Measurements from ENCODE around the gene PANX2. TPM values are rescaled to one million over a fixed set of nuclear protein-coding genes. Genes with fewer than 3 reads are reported as not detected.

PANX2 gene
- total RNA-seq, 1 experiment from 2014 or later = 3.3 TPM

DNA sequence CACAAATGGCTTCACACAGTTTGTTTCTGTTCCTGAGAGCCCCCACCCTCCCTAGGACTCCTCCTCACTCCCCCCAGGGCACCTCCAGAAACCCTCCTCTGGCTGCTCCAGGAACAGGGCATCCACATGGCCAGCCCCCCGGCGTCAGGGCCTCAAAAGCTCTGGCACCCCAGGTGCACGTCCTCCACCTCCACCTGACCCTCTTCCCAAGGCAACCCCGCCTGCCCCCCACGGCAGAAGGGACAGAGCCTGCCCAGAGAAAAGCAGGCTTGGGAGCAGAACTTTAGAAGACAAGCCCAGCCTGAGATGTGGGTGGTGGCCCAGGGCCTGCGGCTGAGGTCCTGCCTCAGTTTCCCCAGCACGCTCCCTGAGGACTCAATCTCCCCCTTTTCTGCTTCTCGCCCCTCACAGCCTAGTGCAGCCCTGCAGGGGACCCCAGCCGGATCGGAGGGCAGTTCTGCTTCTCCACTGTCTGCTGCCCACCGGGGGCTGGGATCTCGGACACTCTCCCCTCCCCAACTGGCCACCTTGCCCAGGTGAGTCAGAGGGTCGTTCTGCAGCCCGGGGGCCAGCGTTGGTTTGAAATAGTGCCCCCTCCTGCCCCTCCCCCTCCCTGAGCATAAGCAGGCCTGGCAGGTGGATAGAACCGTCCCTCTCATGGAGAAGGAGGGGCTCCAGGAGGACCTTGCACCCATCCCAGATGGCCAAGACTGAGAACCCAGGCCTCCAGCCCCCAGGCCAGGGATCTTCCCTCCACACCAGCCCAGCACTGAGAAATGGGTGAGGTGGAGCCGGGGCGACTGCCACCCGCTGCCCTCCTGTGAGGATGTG, 12.8 kb downstream of the PANX2 start:
- DNase-seq (ENCODE audit: low read depth) = no peak

DNA sequence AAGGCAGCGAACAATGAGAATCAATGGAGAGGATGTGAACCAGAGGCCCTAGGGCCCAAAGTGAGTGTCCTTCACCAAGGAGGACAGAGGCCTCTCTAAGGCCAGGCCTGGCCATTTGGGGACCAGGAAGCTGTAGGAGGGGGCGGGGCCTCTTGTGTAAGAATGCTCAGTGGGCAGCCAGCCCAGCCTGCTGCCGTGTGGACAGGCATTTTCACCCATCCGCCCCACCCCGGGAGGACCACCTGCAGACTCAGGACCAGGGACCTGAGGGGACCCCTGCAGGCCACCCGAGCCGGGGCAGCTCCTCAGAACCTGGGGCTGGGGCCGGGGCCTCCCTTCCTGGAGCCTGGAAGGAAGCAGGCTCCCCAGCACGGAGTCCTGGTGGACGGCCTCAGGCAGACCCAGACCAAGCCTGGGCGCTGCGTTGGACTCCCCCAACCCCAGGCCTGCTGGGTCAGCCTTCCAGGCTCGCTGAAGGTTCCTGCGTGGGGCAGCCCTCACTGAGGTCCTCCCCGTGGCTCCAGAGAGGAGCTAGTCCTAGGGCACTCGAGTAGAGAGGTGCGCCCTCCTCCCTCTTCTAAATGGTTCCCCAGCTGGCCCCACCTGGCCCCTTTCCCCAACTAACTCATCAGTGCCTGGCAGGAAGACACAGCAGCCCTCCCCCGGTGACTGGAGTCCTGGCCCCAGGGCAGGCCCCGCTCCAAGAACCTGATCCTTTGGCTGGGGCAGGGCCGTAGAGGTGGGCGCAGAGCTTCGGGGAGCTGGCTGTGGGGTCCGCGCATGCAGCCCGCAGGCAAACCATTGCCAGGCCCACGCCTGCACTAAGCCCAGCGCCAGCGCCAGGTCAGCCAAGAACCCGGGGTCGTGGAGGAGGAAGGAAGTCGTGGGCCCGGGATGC, 13.7 kb downstream of the PANX2 start:
- DNase-seq (ENCODE audit: low read depth) = peak; percentile 57

DNA sequence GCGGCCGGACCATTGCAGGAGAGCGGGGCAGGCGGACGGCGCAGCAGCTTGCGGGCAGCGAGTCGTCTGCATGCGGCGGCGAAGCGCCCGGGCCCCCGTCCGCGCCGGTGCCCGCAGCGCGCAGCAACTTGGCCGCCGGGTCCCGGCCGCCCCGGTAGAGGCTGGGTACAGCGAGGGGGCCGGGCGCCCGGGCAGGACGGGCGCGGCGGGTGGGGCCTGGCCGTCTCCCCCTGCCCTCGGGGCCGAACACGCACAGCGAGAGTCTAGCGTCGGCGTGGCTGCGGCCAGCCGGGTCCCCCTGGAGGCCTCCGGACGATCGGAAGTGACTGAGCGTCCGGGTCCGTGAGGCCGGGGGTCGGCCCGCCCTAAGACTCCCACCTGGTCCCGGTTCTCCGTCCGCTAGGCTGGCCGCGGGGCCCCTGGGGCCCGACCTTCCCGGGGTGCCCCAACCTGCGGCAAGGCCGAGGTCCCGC, 14.4 kb downstream of the PANX2 start:
- no peak for DNase-seq (ENCODE audit: low read depth)

DNA sequence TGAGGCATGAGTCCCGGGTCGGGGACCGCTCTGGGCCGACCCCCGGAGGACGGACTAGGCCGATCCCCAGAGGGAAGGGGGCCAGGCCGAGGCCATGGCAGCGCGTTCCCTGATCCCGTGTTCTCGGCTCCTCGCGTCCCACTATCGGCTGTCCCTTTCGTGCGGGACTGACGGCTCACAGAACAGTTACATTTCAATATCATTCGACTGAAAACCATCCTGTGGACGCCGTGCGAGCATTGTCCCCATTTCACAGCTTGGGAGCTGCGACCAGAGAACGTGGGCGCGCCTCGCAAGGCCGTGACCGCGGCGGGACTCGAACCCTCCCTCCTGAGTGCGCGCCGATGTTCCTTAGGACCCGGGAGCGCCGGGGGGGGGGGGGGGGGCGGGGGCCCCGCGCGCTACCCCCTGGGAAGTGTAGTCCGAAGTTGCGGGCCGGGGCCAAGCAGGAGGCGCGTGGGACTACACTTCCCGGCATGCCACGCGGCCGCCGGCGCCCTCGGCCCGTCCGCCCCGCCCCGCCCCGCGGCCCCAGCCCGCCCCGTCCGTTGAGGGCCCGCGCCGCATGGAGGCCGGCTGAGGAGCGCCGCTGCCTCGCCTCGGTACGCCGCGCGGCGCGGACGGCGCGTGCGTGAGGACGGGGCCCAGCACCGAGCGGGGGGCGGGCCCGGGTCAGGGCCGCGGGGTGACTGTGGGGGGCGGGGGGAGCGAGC, 15.0 kb downstream of the PANX2 start, which contains the start of gene TRABD:
Gene TRABD (plus strand): TSS at position 539 of the 713 bp plus-strand sequence. CDS start 7,148 bp downstream, outside the sequence.
- peak; percentile 75 for DNase-seq (ENCODE audit: low read depth)

DNA sequence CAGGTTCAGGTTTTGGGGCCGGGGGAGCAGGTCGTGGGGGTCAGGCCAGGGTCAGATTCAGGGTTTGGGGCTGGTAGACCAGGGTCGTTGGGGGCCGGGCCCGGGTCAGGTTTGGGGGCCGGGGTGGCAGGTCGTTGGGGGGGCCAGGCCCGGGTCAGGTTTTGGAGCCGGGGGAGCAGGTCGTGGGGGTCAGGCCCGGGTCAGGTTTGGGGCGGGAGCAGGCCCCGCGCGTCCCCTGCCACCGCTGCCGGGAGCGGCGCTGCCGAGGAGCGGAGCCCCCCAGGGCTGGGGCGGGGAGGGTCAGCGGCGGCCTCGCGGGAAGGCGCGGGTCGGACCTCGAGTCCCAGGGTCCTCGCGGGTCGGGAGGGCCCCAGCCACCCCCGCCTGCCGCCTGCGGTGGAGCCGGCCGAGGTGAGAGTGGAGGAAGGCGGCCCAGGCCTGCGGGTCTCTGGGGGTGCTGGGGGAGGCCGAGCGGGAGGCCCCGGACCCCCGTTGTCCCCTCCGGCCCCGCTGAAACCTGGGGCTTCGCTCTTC, 15.7 kb downstream of the PANX2 start:
- DNase-seq (ENCODE audit: low read depth) = no peak

DNA sequence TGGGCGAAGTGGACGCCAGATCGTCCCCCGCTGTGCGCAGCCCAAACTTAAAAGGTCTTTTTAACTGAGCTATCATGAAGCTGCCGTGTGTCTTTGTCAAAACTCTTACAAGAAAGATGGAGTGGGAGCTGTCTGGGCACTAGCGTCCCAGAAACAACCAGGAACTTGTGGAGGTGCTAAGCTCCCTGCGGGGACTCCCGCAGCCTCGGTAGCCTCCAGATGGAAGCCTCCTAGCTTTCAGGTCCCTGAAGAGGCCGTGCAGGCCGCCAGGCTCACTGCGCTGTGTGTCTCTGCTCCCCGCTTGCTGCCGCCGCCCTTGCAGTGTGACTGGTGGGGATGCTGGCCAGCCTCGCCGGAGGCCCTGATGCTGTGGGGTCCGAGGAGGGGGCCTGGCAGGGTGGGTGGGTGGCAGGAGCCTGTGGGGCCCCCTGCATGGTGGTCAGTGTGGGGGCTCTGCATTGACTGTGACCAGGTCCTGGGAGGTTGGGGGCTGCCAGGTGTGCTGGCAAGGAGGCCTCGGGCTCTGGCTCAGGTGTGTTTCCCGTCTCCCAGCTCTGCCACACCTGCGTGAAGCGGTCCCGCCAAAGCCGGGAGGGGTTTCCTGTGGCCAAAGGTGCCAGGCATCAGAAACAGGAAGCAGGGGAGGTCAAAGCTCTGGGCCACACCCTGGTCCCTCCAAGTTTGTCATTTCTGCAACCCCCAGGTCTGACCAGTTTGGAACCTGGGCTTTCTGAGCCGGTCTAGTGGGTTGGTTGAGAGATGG, 16.4 kb downstream of the PANX2 start:
- no peak for DNase-seq (ENCODE audit: low read depth)

DNA sequence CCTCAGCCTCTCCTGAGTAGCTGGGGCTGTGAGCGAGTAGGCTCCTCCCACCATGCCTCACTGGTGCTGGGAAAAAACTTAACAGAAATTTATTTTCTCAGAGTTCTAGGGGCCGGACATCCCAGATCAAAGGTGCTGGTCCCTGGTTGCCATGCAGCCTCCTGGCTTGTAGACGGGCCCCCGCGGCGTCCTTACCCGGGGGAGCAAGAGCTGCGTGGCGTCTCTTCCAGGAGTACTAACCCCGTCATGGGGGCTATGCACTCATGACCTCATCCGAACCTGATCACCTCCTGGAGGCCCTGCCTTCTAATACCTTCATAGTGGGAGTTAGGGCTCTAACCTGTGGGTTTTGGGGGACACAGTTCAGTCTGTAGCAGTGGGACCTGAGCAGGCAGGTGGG, 17.8 kb downstream of the PANX2 start:
- no peak for DNase-seq (ENCODE audit: low read depth)

DNA sequence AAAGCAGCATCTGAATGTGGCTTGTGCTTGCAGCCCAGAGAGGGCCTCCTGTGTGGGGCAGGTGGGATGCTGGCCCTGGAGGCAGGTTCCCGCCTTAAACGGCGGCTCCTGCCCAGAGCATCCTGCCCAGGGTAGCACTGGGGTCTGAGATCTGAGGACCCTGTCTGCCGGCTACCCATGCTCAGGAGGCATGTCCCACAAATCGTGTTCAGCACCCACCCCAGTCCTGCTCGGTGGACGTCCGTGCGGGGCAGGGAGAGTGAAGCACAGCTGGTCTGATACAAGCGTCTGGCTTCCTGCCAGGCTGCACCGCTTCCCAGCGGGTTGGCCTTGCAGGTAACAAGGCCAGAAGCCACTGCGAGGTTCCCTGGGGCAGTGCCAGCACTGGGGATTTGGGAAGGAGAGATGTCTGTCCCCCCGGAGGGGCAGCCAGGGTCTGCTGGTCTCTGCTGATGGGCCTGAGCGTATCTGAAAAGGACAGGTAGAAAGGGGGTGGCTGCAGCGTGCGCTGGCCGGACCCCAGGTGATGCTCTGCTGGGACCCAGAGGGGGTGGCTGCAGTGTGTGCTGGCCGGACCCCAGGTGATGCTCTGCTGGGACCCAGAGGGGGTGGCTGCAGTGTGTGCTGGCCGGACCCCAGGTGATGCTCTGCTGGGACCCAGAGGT, 18.8 kb downstream of the PANX2 start:
- DNase-seq (ENCODE audit: low read depth) = no peak

DNA sequence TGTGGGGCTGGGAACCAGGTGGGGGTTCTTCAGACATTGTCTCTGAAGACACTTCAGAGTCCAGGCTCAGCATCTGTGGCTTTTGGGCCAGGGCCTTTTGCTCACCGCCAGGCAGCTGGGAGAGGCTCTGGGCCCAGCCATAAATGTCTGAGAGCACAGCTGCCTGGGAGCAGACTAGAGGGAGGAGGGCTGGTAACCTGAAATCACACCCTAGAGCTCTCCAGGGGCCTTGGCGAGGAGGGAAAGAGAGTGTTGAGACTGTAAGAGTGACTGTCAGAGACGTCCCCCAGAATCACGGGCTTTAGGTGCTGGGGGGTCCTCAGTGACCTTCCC, 19.3 kb downstream of the PANX2 start:
- no peak for DNase-seq (ENCODE audit: low read depth)

DNA sequence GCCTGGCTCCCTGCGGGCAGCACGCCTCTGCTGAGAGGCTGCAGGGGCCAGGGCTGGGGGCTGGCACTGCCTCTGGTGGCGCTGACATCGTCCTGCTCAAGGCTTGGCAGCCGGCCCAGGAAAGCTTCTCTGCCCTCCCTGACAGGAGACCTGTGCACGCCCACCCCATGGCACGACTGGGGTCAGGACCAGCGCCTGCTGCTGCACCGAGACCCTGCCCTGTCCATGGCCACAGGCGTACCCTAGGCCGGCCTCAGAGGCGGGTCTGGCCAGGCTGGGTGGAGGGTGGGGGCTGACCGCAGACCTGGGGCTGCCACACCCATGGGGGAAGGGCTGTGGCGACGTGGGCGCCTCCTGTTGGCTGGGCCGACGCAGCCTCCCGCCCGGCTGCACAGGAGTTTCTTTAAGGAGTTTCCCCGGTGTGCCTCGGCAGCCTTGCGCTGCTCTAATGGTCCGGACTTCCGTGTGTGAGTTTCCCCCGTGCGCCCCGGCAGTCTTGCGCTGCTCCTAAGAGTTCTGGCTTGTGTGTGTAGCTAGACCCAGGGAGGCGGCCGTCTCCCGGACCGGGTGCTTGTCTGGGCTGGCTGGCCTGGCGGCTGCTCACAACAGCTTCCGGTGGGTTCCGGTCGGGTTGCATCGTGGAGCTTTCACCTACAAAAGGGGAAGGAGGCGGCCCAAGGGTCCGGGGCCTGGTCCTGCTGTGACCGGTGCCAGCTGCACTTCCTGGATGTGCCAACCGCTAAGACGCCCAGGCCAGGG, 19.8 kb downstream of the PANX2 start:
- no peak for DNase-seq (ENCODE audit: low read depth)

DNA sequence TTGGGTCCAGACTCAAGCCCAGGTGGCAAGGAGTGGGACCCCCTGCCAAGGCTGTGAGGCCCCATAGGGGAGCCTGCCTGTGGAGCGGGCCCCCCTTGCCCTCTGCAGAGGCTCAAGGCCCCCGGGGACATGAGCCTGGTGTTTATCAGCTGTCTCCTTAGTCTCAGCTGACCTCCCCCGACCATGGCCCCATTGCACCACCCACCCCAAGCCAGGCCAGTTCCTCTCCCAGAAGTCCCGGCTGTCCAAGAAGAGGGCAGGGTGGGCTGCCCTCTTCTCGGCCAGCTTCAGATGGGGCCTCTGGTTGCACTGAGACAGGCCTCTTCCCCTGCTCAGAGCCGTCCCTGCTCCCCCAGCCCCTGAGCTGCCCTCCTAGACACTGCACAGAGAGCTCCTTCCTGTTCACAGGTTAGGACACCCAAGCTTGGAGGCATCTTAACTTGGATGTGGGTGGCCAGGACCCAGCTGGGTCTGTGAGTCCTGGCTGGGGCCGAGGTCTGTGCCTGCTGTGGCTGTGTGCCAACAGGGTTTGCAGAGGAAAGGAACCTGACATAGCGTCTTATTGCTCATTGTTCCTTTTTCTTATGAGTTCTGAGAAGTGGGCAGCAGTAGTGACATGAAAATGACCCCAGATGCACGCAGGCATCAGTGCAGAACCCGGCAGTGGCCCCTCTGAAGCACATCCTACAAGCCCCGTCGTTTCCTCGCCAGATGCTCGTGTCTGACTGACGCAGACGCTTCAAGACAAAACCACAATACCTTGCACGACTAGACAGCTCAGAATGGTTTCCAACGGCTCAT, 20.6 kb downstream of the PANX2 start:
- DNase-seq (ENCODE audit: low read depth) = no peak

DNA sequence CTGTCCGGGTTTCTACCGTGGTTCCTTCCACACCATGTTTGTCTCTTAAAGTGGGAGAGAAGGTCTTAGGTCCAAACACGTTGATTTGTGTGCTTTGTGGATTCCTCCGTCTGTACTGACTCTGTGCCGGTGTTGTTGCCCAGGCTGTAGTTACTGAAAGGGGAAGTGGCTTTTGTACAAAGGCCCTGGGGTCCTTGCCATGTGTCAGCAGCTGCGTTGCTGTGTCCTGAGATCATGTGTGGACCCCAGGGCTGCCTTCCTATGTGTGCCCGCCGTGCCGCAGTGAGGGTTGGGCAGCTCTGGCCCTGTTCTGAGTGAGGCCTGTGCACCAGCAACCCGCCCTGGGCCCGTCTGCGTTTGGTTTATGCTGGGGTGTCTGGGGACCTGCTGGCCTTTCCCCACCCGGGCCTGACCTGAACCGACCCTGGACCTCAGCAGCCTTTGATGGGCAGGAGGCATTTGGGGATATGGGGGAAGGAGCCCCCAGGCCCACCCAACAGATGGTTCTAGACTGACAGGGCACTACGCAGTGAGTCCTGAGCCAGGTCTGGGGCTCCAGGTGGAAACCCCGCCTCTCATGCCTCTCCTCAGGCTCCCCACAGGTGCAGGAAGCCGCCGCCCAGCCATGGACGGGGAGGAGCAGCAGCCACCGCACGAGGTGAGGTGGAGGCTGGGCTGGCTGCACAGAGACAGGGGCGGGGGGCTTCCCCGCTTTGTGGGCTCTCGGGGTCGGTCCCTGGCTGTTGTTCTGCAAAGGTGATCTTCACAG, 22.1 kb downstream of the PANX2 start:
- no peak for DNase-seq (ENCODE audit: low read depth)

DNA sequence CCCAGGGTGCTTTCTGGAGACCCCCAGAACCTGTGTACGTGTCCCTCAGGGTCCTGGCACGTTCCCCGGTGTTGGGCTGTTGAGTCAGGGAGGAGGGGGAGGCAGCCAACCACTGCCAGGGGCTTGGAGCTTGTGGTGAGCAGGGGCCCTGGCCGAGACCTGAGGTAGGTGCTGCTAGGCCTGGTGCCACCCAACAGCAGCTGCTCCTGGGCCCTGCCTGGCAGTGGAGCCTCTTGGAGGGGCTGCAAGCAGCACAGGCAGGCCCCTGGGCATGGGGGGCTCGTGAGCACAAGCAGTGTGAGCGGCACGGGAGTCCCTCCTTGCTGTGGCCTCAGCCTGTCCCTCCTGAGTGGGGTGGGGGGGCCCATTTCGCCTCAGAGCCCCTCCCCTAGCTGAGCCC, 23.1 kb downstream of the PANX2 start:
- DNase-seq (ENCODE audit: low read depth) = no peak

DNA sequence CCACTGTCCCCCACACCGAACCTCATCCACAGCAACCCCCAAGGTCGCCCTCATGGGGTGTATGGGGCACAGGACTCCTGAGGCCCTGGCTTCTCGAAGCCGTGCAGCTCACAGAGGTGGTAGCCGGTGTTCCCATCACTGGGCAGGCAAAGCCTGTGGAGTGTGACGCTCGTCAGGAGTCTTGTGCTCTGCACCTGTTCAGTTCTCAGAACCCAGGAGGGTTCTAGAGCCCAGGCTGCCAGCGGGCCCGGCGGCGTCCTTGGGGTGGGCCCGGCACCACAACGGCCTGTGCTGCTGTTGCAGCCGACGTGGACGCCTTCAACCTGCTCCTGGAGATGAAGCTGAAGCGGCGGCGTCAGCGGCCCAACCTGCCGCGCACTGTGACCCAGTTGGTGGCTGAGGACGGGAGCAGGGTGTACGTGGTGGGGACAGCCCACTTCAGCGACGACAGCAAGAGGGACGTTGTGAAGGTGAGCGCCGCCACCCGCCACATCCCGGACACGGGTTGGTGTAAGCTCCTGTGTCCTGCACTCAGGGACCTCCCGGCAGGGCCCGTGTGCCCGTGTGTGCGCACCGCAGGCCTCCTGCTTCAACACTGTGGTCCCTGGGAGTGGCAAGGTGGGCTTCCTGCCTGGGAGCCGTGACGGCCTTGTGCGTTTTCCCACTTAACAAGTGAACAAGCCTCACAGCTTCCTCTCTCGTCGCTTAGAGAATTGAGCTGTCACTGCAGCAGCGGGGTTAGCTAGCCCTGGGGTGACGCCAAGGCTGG, 23.7 kb downstream of the PANX2 start:
- DNase-seq (ENCODE audit: low read depth) = no peak

DNA sequence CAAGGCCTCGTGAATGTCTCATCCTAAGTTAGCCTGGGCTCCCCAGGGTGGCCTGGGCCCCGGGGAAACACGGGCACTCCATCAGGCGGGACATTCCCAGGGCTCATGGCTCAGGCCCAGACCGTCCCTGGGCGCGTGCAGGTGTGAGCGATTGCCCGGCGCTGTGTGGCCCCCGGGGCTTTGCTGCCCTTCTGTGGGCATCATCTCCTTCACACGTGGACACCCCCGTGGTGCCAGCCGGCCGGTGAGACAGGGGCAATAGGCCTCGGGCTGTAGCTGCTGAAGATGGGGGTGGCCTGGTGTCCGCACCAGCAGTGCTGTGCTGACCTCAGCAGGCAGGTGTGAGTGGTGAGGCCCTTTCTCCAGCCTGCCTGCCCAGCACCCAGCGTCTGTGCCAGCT, 25.7 kb downstream of the PANX2 start:
- DNase-seq (ENCODE audit: low read depth) = no peak

DNA sequence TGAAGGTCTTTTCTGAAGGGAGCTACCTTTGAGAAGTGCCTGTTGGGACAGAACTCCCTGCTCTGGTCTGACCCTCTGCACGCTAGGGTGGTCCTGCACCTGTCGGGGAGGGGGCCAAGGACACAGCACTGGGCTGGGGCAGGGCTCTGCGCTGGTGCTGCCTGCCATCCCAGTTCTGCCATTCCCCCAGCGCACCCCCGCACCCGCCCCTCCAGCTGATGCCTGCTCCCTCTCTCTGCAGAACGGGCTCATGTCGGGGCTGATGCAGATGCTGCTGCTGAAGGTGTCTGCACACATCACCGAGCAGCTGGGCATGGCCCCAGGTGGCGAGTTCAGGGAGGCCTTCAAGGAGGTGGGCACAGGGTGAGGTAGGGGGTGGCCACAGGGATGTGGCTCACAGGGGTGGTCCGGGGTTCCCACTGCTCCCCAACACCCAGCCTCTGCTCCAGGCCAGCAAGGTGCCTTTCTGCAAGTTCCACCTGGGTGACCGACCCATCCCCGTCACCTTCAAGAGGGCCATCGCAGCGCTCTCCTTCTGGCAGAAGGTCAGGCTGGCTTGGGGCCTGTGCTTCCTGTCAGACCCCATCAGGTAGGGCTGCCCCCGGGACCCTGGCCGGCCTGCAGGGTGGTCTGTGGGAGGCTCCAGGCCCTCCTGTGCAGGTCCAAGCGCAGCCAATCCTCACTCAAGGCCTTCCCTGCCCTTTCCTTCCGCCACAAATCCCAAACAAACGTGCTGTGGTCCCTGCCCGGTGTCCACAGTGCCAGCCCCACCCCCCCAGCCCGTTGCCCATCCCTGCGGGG, 26.7 kb downstream of the PANX2 start:
- no peak for DNase-seq (ENCODE audit: low read depth)

All from M059J (cell line).